ENCODE measurements around the gene TTLL12. TPM values are rescaled to one million over a fixed set of nuclear protein-coding genes. Genes with fewer than 3 reads are reported as not detected.

Gene TTLL12
- total RNA-seq, 1 donor from 2014 or later = 13.0 TPM

GRCh38 chr22:43176090-43176489, 10.8 kb downstream of the TTLL12 start:
- Histone ChIP-seq H3K27me3 (ENCODE audit: control insufficient read depth in 3 of 3, insufficient read depth in 3 of 3, low read length in 3 of 3) (no peaks in the 10 kb centered on the region), H3K9me3 (ENCODE audit: control insufficient read depth in 3 of 3, low read length in 3 of 3) (no peaks in the 10 kb centered on the region), H3K4me1 (ENCODE audit: control insufficient read depth in 3 of 3, insufficient read depth in 3 of 3, low read length in 3 of 3) (no peaks in the 10 kb centered on the region), H3K36me3 (ENCODE audit: control insufficient read depth in 3 of 3, insufficient read depth in 3 of 3, low read length in 3 of 3) (peaks cover 48 to 67% (median 54%) of the 10 kb centered on the region in 3 donors), H3K9ac (ENCODE audit: low read depth in 1 of 3, low read length in 3 of 3) (no peak overlapping the region), H3K27ac (ENCODE audit: low read depth, low read length) (no peak overlapping the region), H3K4me3 (ENCODE audit: low read length in 3 of 3) (no peak overlapping the region)

GRCh38 chr22:43174941-43175531, 11.9 kb downstream of the TTLL12 start:
- Histone ChIP-seq H3K36me3 (ENCODE audit: control insufficient read depth in 3 of 3, insufficient read depth in 3 of 3, low read length in 3 of 3) (peaks cover 54 to 64% (median 60%) of the 10 kb centered on the region in 3 donors), H3K27ac (ENCODE audit: low read depth, low read length) (no peak overlapping the region), H3K4me1 (ENCODE audit: control insufficient read depth in 3 of 3, insufficient read depth in 3 of 3, low read length in 3 of 3) (no peaks in the 10 kb centered on the region), H3K4me3 (ENCODE audit: low read length in 3 of 3) (no peak overlapping the region), H3K9me3 (ENCODE audit: control insufficient read depth in 3 of 3, low read length in 3 of 3) (no peaks in the 10 kb centered on the region), H3K9ac (ENCODE audit: low read depth in 1 of 3, low read length in 3 of 3) (no peak overlapping the region), H3K27me3 (ENCODE audit: control insufficient read depth in 3 of 3, insufficient read depth in 3 of 3, low read length in 3 of 3) (no peaks in the 10 kb centered on the region)

- H3K4me3 ChIP-seq (ENCODE audit: low read length in 3 of 3) = no peak overlapping the region
- no peaks in the 10 kb centered on the region for H3K4me1 ChIP-seq (ENCODE audit: control insufficient read depth in 3 of 3, insufficient read depth in 3 of 3, low read length in 3 of 3)
- no peak overlapping the region for H3K27ac ChIP-seq (ENCODE audit: low read depth, low read length)
- no peaks in the 10 kb centered on the region for H3K9me3 ChIP-seq (ENCODE audit: control insufficient read depth in 3 of 3, low read length in 3 of 3)
- peaks cover 50 to 58% (median 56%) of the 10 kb centered on the region in 3 donors for H3K36me3 ChIP-seq (ENCODE audit: control insufficient read depth in 3 of 3, insufficient read depth in 3 of 3, low read length in 3 of 3)
- no peak overlapping the region for H3K9ac ChIP-seq (ENCODE audit: low read depth in 1 of 3, low read length in 3 of 3)
- H3K27me3 ChIP-seq (ENCODE audit: control insufficient read depth in 3 of 3, insufficient read depth in 3 of 3, low read length in 3 of 3) = no peaks in the 10 kb centered on the region
These were observed 12.8 kb downstream of the TTLL12 start for GRCh38 chr22:43173976-43174720.

- Histone ChIP-seq H3K36me3 (ENCODE audit: control insufficient read depth in 3 of 3, insufficient read depth in 3 of 3, low read length in 3 of 3) (peaks cover 45 to 57% (median 52%) of the 10 kb centered on the region in 3 donors), H3K4me1 (ENCODE audit: control insufficient read depth in 3 of 3, insufficient read depth in 3 of 3, low read length in 3 of 3) (no peaks in the 10 kb centered on the region), H3K9ac (ENCODE audit: low read depth in 1 of 3, low read length in 3 of 3) (no peak overlapping the region), H3K4me3 (ENCODE audit: low read length in 3 of 3) (no peak overlapping the region), H3K9me3 (ENCODE audit: control insufficient read depth in 3 of 3, low read length in 3 of 3) (no peaks in the 10 kb centered on the region), H3K27ac (ENCODE audit: low read depth, low read length) (no peak overlapping the region), H3K27me3 (ENCODE audit: control insufficient read depth in 3 of 3, insufficient read depth in 3 of 3, low read length in 3 of 3) (no peaks in the 10 kb centered on the region)
These were observed 13.4 kb downstream of the TTLL12 start for GRCh38 chr22:43173566-43173965.

GRCh38 chr22:43172191-43172590, 14.7 kb downstream of the TTLL12 start:
- Histone ChIP-seq H3K27me3 (ENCODE audit: control insufficient read depth in 3 of 3, insufficient read depth in 3 of 3, low read length in 3 of 3) (no peaks in the 10 kb centered on the region), H3K9me3 (ENCODE audit: control insufficient read depth in 3 of 3, low read length in 3 of 3) (no peaks in the 10 kb centered on the region), H3K36me3 (ENCODE audit: control insufficient read depth in 3 of 3, insufficient read depth in 3 of 3, low read length in 3 of 3) (peaks cover 50 to 67% (median 54%) of the 10 kb centered on the region in 3 donors), H3K4me3 (ENCODE audit: low read length in 3 of 3) (no peak overlapping the region), H3K4me1 (ENCODE audit: control insufficient read depth in 3 of 3, insufficient read depth in 3 of 3, low read length in 3 of 3) (no peaks in the 10 kb centered on the region), H3K9ac (ENCODE audit: low read depth in 1 of 3, low read length in 3 of 3) (no peak overlapping the region), H3K27ac (ENCODE audit: low read depth, low read length) (no peak overlapping the region)

- H3K36me3 ChIP-seq (ENCODE audit: control insufficient read depth in 3 of 3, insufficient read depth in 3 of 3, low read length in 3 of 3) = peaks cover 50 to 70% (median 54%) of the 10 kb centered on the region in 3 donors
- no peak overlapping the region for H3K27ac ChIP-seq (ENCODE audit: low read depth, low read length)
- H3K27me3 ChIP-seq (ENCODE audit: control insufficient read depth in 3 of 3, insufficient read depth in 3 of 3, low read length in 3 of 3) = no peaks in the 10 kb centered on the region
- H3K4me3 ChIP-seq (ENCODE audit: low read length in 3 of 3) = no peak overlapping the region
- H3K9me3 ChIP-seq (ENCODE audit: control insufficient read depth in 3 of 3, low read length in 3 of 3) = no peaks in the 10 kb centered on the region
- no peaks in the 10 kb centered on the region for H3K4me1 ChIP-seq (ENCODE audit: control insufficient read depth in 3 of 3, insufficient read depth in 3 of 3, low read length in 3 of 3)
- H3K9ac ChIP-seq (ENCODE audit: low read depth in 1 of 3, low read length in 3 of 3) = no peak overlapping the region
These were observed 15.3 kb downstream of the TTLL12 start for GRCh38 chr22:43171607-43172006.

GRCh38 chr22:43171019-43171491, 15.9 kb downstream of the TTLL12 start:
- no peaks in the 10 kb centered on the region for H3K4me1 ChIP-seq (ENCODE audit: control insufficient read depth in 3 of 3, insufficient read depth in 3 of 3, low read length in 3 of 3)
- H3K27me3 ChIP-seq (ENCODE audit: control insufficient read depth in 3 of 3, insufficient read depth in 3 of 3, low read length in 3 of 3) = no peaks in the 10 kb centered on the region
- no peaks in the 10 kb centered on the region for H3K9me3 ChIP-seq (ENCODE audit: control insufficient read depth in 3 of 3, low read length in 3 of 3)
- no peak overlapping the region for H3K9ac ChIP-seq (ENCODE audit: low read depth in 1 of 3, low read length in 3 of 3)
- no peak overlapping the region for H3K4me3 ChIP-seq (ENCODE audit: low read length in 3 of 3)
- H3K27ac ChIP-seq (ENCODE audit: low read depth, low read length) = no peak overlapping the region
- peaks cover 50 to 71% (median 51%) of the 10 kb centered on the region in 3 donors for H3K36me3 ChIP-seq (ENCODE audit: control insufficient read depth in 3 of 3, insufficient read depth in 3 of 3, low read length in 3 of 3)

GRCh38 chr22:43170131-43170480, 16.8 kb downstream of the TTLL12 start:
- H3K4me1 ChIP-seq (ENCODE audit: control insufficient read depth in 3 of 3, insufficient read depth in 3 of 3, low read length in 3 of 3) = no peaks in the 10 kb centered on the region
- H3K9me3 ChIP-seq (ENCODE audit: control insufficient read depth in 3 of 3, low read length in 3 of 3) = no peaks in the 10 kb centered on the region
- no peak overlapping the region for H3K4me3 ChIP-seq (ENCODE audit: low read length in 3 of 3)
- H3K27me3 ChIP-seq (ENCODE audit: control insufficient read depth in 3 of 3, insufficient read depth in 3 of 3, low read length in 3 of 3) = no peaks in the 10 kb centered on the region
- H3K27ac ChIP-seq (ENCODE audit: low read depth, low read length) = no peak overlapping the region
- peaks cover 47 to 66% (median 47%) of the 10 kb centered on the region in 3 donors for H3K36me3 ChIP-seq (ENCODE audit: control insufficient read depth in 3 of 3, insufficient read depth in 3 of 3, low read length in 3 of 3)
- H3K9ac ChIP-seq (ENCODE audit: low read depth in 1 of 3, low read length in 3 of 3) = no peak overlapping the region

- H3K4me1 ChIP-seq (ENCODE audit: control insufficient read depth in 3 of 3, insufficient read depth in 3 of 3, low read length in 3 of 3) = peaks cover 0 to 2% (median 0%) of the 10 kb centered on the region in 3 donors
- no peaks in the 10 kb centered on the region for H3K27me3 ChIP-seq (ENCODE audit: control insufficient read depth in 3 of 3, insufficient read depth in 3 of 3, low read length in 3 of 3)
- H3K27ac ChIP-seq (ENCODE audit: low read depth, low read length) = no peak overlapping the region
- peaks cover 45 to 60% (median 46%) of the 10 kb centered on the region in 3 donors for H3K36me3 ChIP-seq (ENCODE audit: control insufficient read depth in 3 of 3, insufficient read depth in 3 of 3, low read length in 3 of 3)
- no peaks in the 10 kb centered on the region for H3K9me3 ChIP-seq (ENCODE audit: control insufficient read depth in 3 of 3, low read length in 3 of 3)
- H3K9ac ChIP-seq (ENCODE audit: low read depth in 1 of 3, low read length in 3 of 3) = no peak overlapping the region
- no peak overlapping the region for H3K4me3 ChIP-seq (ENCODE audit: low read length in 3 of 3)
These were observed 17.4 kb downstream of the TTLL12 start for GRCh38 chr22:43169310-43170130.
